ENCODE measurements around the gene PLCB2. TPM values are rescaled to one million over a fixed set of nuclear protein-coding genes. Genes with fewer than 3 reads are reported as not detected.
A peak's percentile ranks its signal among the peaks of the same experiment; 100 is the strongest.

PLCB2 gene
- total and polyA plus RNA-seq, 12 donors, result 2.5 to 100 (median 24.3) TPM

GRCh38 chr15:40242213-40242599 is 65.5 kb downstream of the PLCB2 start:
- DNase-seq, result peak in 1 of 7 donors; percentile 29
- Histone ChIP-seq H3K4me3 (no peak overlapping the region), H3K27me3 (no peaks in the 10 kb centered on the region), H3K4me1 (replicated peaks in 1 of 2) (peaks cover 0 to 8% of the 10 kb centered on the region in 2 donors), H3K27ac (no peak overlapping the region), H3K9me3 (replicated peaks in 1 of 3) (no peaks in the 10 kb centered on the region), H3K36me3 (replicated peaks in 1 of 2) (no peaks in the 10 kb centered on the region)
- WGBS, 4 donors, result 94 to 98% (median 96%) methylated on average over 9 to 10 of the region's 10 CpGs
- intact Hi-C loops (cut with DNase I), result no loop called here
- TF ChIP-seq CTCF (IDR thresholded peaks at IDR 0.05) (no peak), POLR2A (IDR thresholded peaks at IDR 0.05) (no peak)

GRCh38 chr15:40241269-40242212 is 66.2 kb downstream of the PLCB2 start:
- intact Hi-C loops (cut with DNase I), result no loop called here
- Histone ChIP-seq H3K4me1 (replicated peaks in 1 of 2) (peaks cover 0 to 8% of the 10 kb centered on the region in 2 donors), H3K4me3 (no peak overlapping the region), H3K36me3 (replicated peaks in 1 of 2) (no peaks in the 10 kb centered on the region), H3K9me3 (replicated peaks in 1 of 3) (no peaks in the 10 kb centered on the region), H3K27ac (no peak overlapping the region), H3K27me3 (no peaks in the 10 kb centered on the region)
- DNase-seq, result peak in 1 of 7 donors; percentile 25
- TF ChIP-seq CTCF (IDR thresholded peaks at IDR 0.05) (no peak), POLR2A (IDR thresholded peaks at IDR 0.05) (no peak)
- 89 to 100% (median 89%) methylated on average over 4 to 14 of the region's 14 CpGs for WGBS, 4 donors

GRCh38 chr15:40240619-40241221 is 67.0 kb downstream of the PLCB2 start:
- TF ChIP-seq CTCF (IDR thresholded peaks at IDR 0.05) (no peak), POLR2A (IDR thresholded peaks at IDR 0.05) (no peak)
- Histone ChIP-seq H3K36me3 (replicated peaks in 1 of 2) (no peaks in the 10 kb centered on the region), H3K27ac (no peak overlapping the region), H3K9me3 (replicated peaks in 1 of 3) (no peaks in the 10 kb centered on the region), H3K27me3 (no peaks in the 10 kb centered on the region), H3K4me3 (no peak overlapping the region), H3K4me1 (replicated peaks in 1 of 2) (peaks cover 0 to 8% of the 10 kb centered on the region in 2 donors)
- WGBS, 4 donors, result 93 to 95% (median 94%) methylated on average over 8 to 10 of the region's 10 CpGs
- intact Hi-C loops (cut with DNase I), result no loop called here
- peak in 1 of 7 donors; percentile 42 for DNase-seq
